ENCODE measurements around the gene RBM10.

DNA sequence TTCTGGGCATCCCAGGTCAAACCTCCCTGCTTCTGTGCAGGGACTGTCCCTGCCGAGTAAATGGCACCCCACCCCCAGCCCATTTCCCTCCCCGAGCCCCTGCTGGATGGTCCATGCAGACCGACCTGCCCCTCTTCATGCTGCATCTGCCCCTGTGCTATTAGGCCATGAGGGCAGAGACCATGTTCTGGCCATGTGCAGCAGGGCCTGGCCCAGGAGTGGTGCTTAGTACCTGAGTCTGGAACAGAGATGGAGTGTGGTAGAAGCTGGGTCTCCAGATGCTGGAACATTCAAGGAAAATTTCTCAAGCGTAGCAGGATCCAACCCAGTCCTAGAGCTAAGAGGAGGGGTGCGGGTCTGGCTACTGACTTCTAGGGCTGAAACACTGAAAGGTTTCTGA, 33.3 kb downstream of the RBM10 start:
- TF ChIP-seq CTCF (IDR thresholded peaks at IDR 0.05; ENCODE audit: extremely low read depth in 1 of 2, insufficient read depth in 1 of 2, low read depth in 1 of 2, low read length in 2 of 2) (no peak), POLR2A (IDR thresholded peaks at IDR 0.05; ENCODE audit: low read depth, low read length) (no peak), EZH2 (IDR thresholded peaks at IDR 0.05; ENCODE audit: borderline replicate concordance, low read depth, low read length, severe bottlenecking) (no peak), POLR2AphosphoS5 (IDR thresholded peaks at IDR 0.05; ENCODE audit: insufficient read depth, low read depth, low read length) (no peak), FOS (IDR thresholded peaks at IDR 0.05; ENCODE audit: borderline replicate concordance, insufficient read depth, low read length) (no peak), JUN (IDR thresholded peaks at IDR 0.05; ENCODE audit: borderline replicate concordance, insufficient read depth, insufficient read length, low read depth) (no peak), MYC (IDR thresholded peaks at IDR 0.05; ENCODE audit: low read depth, low read length) (no peak)
- TF ChIP-seq, protein P1, sequence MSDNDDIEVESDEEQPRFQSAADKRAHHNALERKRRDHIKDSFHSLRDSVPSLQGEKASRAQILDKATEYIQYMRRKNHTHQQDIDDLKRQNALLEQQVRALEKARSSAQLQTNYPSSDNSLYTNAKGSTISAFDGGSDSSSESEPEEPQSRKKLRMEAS (IDR thresholded peaks at IDR 0.05; ENCODE audit: insufficient read depth, insufficient read length), result no peak

Measured in endothelial cell of umbilical vein (primary cell).